ENCODE results near the gene MTUS2.

MTUS2 gene

DNA sequence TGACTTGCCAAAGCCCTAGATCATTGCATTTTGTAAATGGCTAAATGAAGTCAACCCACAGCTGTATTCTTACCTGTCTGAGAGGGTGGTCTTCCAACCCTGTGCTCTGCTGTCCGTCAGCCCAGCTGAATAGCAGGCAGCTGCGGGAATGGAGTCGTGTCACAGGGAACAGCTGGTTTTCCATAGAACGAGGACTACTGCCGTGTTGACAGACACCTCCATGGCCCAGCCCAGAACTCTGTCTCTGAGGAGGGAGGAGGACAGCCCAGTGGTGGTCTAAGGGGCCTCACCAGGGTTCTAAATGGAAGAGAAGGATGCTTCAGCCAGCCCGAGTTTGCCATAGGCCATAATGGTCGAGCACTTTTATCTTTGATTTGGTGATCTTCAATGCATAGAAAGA is 664.7 kb downstream of the MTUS2 start:
- DNase-seq (ENCODE audit: extremely low spot score): no peak
- TF ChIP-seq, protein P1, sequence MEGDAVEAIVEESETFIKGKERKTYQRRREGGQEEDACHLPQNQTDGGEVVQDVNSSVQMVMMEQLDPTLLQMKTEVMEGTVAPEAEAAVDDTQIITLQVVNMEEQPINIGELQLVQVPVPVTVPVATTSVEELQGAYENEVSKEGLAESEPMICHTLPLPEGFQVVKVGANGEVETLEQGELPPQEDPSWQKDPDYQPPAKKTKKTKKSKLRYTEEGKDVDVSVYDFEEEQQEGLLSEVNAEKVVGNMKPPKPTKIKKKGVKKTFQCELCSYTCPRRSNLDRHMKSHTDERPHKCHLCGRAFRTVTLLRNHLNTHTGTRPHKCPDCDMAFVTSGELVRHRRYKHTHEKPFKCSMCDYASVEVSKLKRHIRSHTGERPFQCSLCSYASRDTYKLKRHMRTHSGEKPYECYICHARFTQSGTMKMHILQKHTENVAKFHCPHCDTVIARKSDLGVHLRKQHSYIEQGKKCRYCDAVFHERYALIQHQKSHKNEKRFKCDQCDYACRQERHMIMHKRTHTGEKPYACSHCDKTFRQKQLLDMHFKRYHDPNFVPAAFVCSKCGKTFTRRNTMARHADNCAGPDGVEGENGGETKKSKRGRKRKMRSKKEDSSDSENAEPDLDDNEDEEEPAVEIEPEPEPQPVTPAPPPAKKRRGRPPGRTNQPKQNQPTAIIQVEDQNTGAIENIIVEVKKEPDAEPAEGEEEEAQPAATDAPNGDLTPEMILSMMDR (IDR thresholded peaks at IDR 0.05; ENCODE audit: control extremely low read depth, extremely low read depth, low read depth, missing control alignments): no peak
- ChIA-PET POLR2A (no interaction called here), CTCF (interaction anchor here (1.0 to 3.9 kb wide), 4 partner anchors 9 to 17 kb away, joined by 3 to 19 read pairs (median 4); no protein-coding TSS in a partner anchor)

DNA sequence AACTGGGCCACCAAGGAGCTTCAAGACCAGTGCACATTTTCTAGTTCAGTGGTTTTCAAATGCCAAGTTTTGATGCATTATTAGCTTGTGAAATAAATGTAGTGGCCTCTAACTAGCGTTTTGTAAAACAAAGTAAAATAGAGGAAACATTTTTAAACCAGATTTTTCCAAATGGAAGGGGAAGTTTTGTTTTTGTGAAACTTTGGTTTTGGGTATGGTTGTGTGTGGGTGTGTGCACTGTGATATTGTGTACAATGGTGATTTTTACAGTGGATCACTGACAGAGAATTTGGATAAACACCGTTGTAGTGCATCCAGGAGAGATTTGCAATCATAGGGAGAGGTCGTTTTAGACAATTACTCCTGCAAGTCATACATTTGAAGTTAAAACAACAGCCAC is 666.4 kb downstream of the MTUS2 start:
- no peak for DNase-seq (ENCODE audit: extremely low spot score)
- CTCF ChIA-PET: interaction anchor here (0.8 to 3.9 kb wide), 5 partner anchors 10 to 21 kb away, joined by 3 to 19 read pairs (median 4); no protein-coding TSS in a partner anchor
- POLR2A ChIA-PET: no interaction called here
- TF ChIP-seq, protein P1 (IDR thresholded peaks at IDR 0.05; ENCODE audit: control extremely low read depth, extremely low read depth, low read depth, missing control alignments): no peak

DNA sequence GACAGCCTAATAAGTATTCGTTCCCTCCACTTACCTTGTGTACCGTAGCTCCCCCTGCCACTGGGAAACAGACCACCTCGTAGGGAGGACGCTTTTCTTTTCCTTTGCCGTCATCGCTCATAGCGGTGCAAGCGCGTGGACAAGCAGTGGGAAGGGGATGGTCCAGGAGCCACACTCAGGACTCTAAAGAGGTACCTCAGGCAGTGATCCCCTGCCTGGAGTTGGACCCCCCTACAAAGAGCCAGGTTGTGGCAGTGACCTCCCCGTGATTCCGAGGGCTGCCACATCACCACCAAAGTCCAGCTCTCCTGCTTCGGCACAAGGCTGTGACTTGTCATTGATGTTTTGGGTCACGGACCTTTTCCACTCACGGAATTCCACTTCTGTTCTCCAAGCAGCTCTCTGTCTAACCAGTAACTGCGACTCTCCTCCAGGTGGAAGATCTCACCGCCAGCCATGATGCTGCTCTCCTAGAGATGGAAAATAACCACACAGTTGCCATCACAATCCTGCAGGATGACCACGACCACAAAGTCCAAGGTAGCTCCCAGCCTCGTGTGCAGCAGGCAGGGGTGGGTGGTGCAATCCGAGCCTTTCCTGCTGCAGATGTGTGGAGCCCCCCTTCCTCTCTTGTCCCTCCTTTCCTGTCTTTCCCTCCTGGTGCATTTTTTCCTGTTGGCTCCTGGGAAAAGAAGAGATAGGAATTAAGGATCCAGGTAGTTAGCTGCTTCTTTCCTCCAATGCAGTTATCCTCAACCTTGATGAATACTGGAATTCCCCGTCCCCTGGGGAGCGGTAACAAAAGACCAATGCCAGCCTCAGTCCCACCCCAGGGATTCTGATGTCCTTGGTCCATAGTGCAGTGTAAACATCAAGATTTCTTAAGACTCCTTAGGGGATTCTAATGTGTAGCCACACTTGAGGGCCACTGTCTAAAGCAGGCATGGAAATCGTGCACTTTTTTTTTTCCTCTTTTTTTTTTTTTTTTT is 667.6 kb downstream of the MTUS2 start:
- TF ChIP-seq, protein P1 (IDR thresholded peaks at IDR 0.05; ENCODE audit: control extremely low read depth, extremely low read depth, low read depth, missing control alignments): no peak
- DNase-seq (ENCODE audit: extremely low spot score): no peak
- POLR2A ChIA-PET: no interaction called here
- CTCF ChIA-PET: interaction anchor here (1.3 to 1.6 kb wide), 3 partner anchors 11 to 20 kb away, joined by 4 to 7 read pairs (median 6); no protein-coding TSS in a partner anchor

DNA sequence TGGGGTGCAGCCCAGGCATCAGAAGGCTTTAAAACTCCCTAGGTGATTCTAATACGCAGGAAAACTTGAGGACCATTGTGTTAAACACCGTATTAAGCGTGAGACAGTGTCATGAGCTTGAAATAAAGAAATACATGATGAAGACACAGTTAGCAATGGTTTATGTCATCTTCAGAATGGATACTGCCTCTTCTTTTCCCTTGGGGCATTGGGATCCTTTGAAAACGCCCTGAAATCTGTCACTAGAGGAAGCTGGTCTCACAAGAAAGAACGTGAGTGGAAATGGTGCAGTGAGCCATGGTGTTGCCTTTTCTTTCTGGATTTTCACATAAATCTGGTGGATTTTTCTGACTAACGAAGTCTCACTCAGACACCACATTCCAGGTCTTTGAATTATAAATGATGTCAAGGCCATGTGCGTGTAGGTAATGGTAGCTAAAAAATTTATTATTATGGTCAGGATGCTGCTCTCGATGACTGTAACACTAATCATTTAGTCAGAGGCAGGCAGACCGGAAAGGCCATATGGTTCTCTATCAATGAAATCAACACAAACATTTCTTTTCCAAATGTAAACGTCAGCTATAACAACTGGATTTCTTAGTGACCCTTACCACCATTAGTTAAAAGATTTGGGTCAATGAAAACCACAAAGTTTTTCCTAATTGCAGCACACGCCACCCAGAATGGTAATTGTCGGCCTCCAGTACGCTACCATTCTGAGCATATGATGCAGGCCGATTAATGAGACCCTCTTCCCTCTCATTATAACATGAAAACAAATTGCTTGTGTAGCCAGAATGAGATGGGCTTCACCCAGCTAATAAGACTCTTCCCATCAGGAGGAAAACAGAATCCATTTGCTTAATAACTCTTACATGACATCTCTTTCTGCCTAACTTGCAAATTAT is 669.8 kb downstream of the MTUS2 start:
- no peak for DNase-seq (ENCODE audit: extremely low spot score)
- TF ChIP-seq, protein P1 (IDR thresholded peaks at IDR 0.05; ENCODE audit: control extremely low read depth, extremely low read depth, low read depth, missing control alignments): no peak
- ChIA-PET CTCF (interaction anchor here (0.8 to 2.0 kb wide), 2 partner anchors 16 to 18 kb away, joined by 3 to 10 read pairs; no protein-coding TSS in a partner anchor), POLR2A (no interaction called here)

DNA sequence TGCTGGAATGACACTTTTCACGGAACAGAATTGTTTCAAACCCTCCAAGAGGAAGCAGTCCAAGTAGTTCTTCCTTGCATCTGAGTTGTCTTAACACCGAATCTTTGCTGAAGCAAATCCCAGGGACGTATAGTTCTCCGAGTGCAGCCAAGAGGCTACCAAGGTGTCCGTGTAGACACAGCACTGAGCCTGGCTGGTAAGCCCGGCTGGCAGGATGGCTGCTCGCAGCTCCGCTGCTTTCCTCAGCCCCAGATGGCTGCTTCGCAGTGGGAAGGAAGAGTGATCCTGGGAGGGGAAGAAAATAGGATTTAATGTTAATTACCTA is 670.4 kb downstream of the MTUS2 start:
- TF ChIP-seq, protein P1 (IDR thresholded peaks at IDR 0.05; ENCODE audit: control extremely low read depth, extremely low read depth, low read depth, missing control alignments): no peak
- POLR2A ChIA-PET: no interaction called here
- DNase-seq (ENCODE audit: extremely low spot score): no peak
- CTCF ChIA-PET: interaction anchor here (0.8 to 2.0 kb wide), 2 partner anchors 17 to 18 kb away, joined by 3 to 10 read pairs; no protein-coding TSS in a partner anchor

DNA sequence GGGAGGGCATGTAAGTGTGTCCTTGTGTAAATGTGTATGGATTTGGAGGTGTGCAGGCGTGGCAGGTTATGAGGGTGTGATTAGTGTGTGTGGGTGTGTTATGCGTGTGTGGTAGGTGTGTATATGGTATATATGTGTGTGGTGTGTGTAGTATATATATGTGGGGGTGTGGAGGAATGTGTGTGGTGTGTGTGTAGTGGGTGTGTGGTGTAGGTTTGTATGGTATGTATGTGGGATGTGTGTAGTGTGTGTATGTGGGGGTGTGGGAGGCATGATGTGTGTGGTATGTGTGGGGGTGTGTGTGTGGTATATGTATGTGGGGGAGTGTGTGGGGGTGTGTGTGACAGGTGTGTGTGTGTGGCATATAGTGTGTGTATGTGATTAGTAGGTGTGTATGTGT is 671.1 kb downstream of the MTUS2 start:
- POLR2A ChIA-PET: no interaction called here
- CTCF ChIA-PET: interaction anchor here (0.8 kb wide), 1 partner anchor 18 kb away, joined by 3 read pairs; no protein-coding TSS in a partner anchor
- DNase-seq (ENCODE audit: extremely low spot score): no peak
- TF ChIP-seq, protein P1 (IDR thresholded peaks at IDR 0.05; ENCODE audit: control extremely low read depth, extremely low read depth, low read depth, missing control alignments): no peak

All from GM10248 (cell line).